NT2/D1 (cell line): ENCODE data around the gene DLL1.

Source experiments
- DNase-seq: peaks from one replicate; pipeline ENCODE4 v3.0.0-alpha.2; 2011; ENCODE audit warnings: low read depth, low spot score
- H3K27me3 ChIP-seq: 2 replicates; pipeline ENCODE4 v1.6.0; 2011; ENCODE audit warnings: mild to moderate bottlenecking; ENCODE audit not compliant: insufficient read length, insufficient read depth
- H3K36me3 ChIP-seq: 2 replicates; pipeline ENCODE4 v1.6.1; 2011; ENCODE audit warnings: mild to moderate bottlenecking, low read length, mixed read lengths; ENCODE audit not compliant: insufficient read depth, insufficient read length
- H3K4me1 ChIP-seq: 2 replicates; pipeline ENCODE4 v1.5.1; 2011; ENCODE audit not compliant: insufficient read depth, insufficient read length
- H3K4me3 ChIP-seq: 2 replicates; pipeline ENCODE4 v1.5.1; 2011; ENCODE audit warnings: low read depth; ENCODE audit not compliant: insufficient read length
- H3K9ac ChIP-seq: 2 replicates; pipeline ENCODE4 v1.6.0; 2011; ENCODE audit warnings: low read depth; ENCODE audit not compliant: insufficient read length
- H3K9me3 ChIP-seq: 2 replicates; pipeline ENCODE4 v1.5.1; 2011; ENCODE audit warnings: mild to moderate bottlenecking, low read length; ENCODE audit not compliant: insufficient read depth
- YY1 ChIP-seq: IDR thresholded peaks from 2 replicates; pipeline ENCODE4 v1.6.1; 2011; ENCODE audit not compliant: insufficient read length, insufficient read depth
- ZNF274 ChIP-seq: IDR thresholded peaks from 2 replicates; pipeline ENCODE4 v1.6.1; 2011; ENCODE audit warnings: mild to moderate bottlenecking, low read depth, low read length

DLL1 gene

DNA sequence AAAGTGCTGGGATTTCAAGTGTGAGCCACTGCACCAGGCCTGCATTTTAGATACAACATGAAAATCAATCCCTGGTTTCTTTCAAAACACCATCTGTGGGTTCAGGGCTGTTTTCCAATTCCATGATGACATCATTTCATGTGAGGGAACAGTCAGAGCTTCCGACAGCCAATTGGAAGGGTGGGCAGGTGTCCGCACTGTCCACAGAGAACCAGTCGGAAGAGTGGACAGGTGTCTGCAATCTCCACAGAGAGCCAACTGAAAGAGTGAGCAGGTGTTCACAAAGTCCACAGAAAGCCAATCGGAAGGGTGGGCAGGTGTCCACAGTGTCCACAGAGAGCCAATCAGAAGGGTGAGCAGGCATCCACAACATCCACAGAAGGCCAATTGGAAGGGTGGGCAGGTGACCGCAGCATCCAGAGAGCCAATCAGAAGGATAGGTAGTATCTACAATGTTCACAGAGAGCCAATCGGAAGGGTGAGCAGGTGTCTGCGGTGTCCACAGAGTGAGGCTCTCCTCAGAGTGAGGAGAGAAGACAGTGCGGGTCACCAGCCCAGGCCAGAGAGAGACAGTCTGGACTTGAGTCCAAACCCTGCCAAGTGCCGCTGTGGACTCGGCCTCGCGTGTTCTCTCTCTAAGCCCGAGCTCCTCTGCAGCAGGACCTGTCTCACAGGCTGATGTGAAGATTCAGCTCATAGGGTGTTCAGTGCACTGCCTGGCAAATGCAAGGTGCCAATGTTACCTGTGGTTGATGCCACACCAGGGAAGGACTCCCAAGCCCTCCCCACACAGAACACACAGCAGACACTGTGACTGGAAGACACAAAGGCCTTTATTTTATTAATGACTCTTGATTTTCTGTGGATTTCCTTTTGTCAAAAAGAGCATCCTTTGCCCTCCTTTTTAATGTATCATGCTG lies 57.3 kb downstream of the DLL1 start:
- Histone ChIP-seq H3K36me3 (no peaks in the 10 kb centered on the region), H3K4me3 (no peak overlapping the region), H3K9ac (no peak overlapping the region), H3K4me1 (peaks cover 5% of the 10 kb centered on the region), H3K27me3 (peaks cover 3% of the 10 kb centered on the region), H3K9me3 (peaks cover 8% of the 10 kb centered on the region; the same call in 1 of the 2 replicates)
- TF ChIP-seq ZNF274 = no peak
- no peak for TF ChIP-seq YY1
- no peak for DNase-seq
